Endothelial cell of umbilical vein (primary cell): ENCODE measurements around the gene SQSTM1. TPM values are rescaled to one million over a fixed set of nuclear protein-coding genes. Genes with fewer than 3 reads are reported as not detected.

Source experiments
- BruUV-seq: library from RNA; stranded (reverse); fragments of 400-500 nt; replicated peaks from 2 replicates; lab custom pipeline; 2021; lab: Mats Ljungman, UMichigan
- CTCF ChIA-PET: fragments of 300-600, 350-600 bp; sonication (Branson Sonifier 250); formaldehyde crosslinking; loops from one replicate; lab custom pipeline; 2021; ENCODE audit warnings: antibody characterized with exemption, inconsistent platforms; lab: Charles Lee
- POLR2A ChIA-PET: fragments of 300-600, 350-600 bp; sonication (Branson Sonifier 250); formaldehyde crosslinking; loops from one replicate; lab custom pipeline; 2021; ENCODE audit warnings: antibody characterized with exemption, inconsistent platforms; lab: Charles Lee
- DNase-seq: peaks from one replicate; pipeline ENCODE4 v3.0.0-alpha.2; 2011; ENCODE audit warnings: low read depth, low spot score
- FAIRE-seq: peaks from 2 replicates; lab custom pipeline; 2011; peaks lifted over from hg19 to GRCh38; lab: Jason Lieb, UNC
- H2AFZ ChIP-seq: 2 replicates; pipeline ENCODE4 v1.6.0; 2012; ENCODE audit warnings: low read depth, low read length, control low read depth, inconsistent platforms
- H3K27ac ChIP-seq: 2 replicates; pipeline ENCODE4 v1.5.1; 2011; ENCODE audit warnings: low read depth, mild to moderate bottlenecking, control low read depth, low read length, moderate library complexity; ENCODE audit not compliant: insufficient read depth
- H3K27me3 ChIP-seq, 2 experiments: 2 replicates each; pipeline versions ENCODE4 v1.6.0 to v1.6.1; 2011; ENCODE audit warnings: low read length in 2 of 2, mixed read lengths in 1 of 2; ENCODE audit not compliant: control insufficient read depth in 2 of 2, insufficient read depth in 2 of 2
- H3K36me3 ChIP-seq, 2 experiments: 2 replicates in 1 of 2; 3 replicates in 1 of 2; pipeline ENCODE4 v1.5.1; 2011; ENCODE audit warnings: low read length in 2 of 2, mild to moderate bottlenecking in 1 of 2, moderate library complexity in 1 of 2; ENCODE audit not compliant: control insufficient read depth in 2 of 2, insufficient read depth in 2 of 2; ENCODE audit errors: extremely low read depth in 1 of 2
- H3K4me1 ChIP-seq: 3 replicates; pipeline ENCODE4 v1.5.1; 2011; ENCODE audit warnings: mild to moderate bottlenecking, low read length; ENCODE audit not compliant: control insufficient read depth, insufficient read depth; ENCODE audit errors: extremely low read depth
- H3K4me2 ChIP-seq: 2 replicates; pipeline ENCODE4 v1.6.1; 2011; ENCODE audit warnings: low read length, control low read depth, mixed read lengths; ENCODE audit not compliant: insufficient read depth
- H3K4me3 ChIP-seq, 3 experiments: fragments of 200-600 bp in 1 of 3; sonication (generic), shearing (Covaris generic) in 1 of 3; replicated peaks in 1 of 3; 2 replicates each; pipeline ENCODE4 v1.5.1; 2011 to 2016; ENCODE audit warnings: control low read depth in 3 of 3, low read length in 3 of 3, mild to moderate bottlenecking in 2 of 3, inconsistent platforms in 1 of 3, low read depth in 1 of 3, moderate library complexity in 1 of 3; ENCODE audit not compliant: insufficient read depth in 1 of 3
- H3K79me2 ChIP-seq: 2 replicates; pipeline ENCODE4 v1.6.0; 2012; ENCODE audit warnings: low read length, inconsistent platforms; ENCODE audit not compliant: control insufficient read depth, insufficient read depth
- H3K9ac ChIP-seq: replicated peaks from 2 replicates; pipeline ENCODE3; 2011; ENCODE audit warnings: low read length, control low read depth; ENCODE audit not compliant: insufficient read depth; ENCODE audit errors: extremely low read depth
- H3K9me1 ChIP-seq: replicated peaks from 3 replicates; pipeline ENCODE4 v1.6.0; 2011; ENCODE audit warnings: mild to moderate bottlenecking, low read length; ENCODE audit not compliant: control insufficient read depth, insufficient read depth; ENCODE audit errors: extremely low read depth
- H3K9me3 ChIP-seq: replicated peaks from 2 replicates; pipeline ENCODE4 v1.5.1; 2012; ENCODE audit warnings: low read length, inconsistent platforms; ENCODE audit not compliant: control insufficient read depth, insufficient read depth
- H4K20me1 ChIP-seq: replicated peaks from 2 replicates; pipeline ENCODE3; 2011; ENCODE audit warnings: mild to moderate bottlenecking, low read length; ENCODE audit not compliant: control insufficient read depth, insufficient read depth; ENCODE audit errors: extremely low read depth
- EZH2 ChIP-seq: IDR thresholded peaks from 2 replicates; pipeline ENCODE4 v1.6.1; 2012; ENCODE audit warnings: borderline replicate concordance, low read depth, mild to moderate bottlenecking, moderate library complexity, low read length, inconsistent platforms; ENCODE audit not compliant: severe bottlenecking
- FOS ChIP-seq: IDR thresholded peaks from 2 replicates; pipeline ENCODE4 v1.6.1; 2011; ENCODE audit warnings: mild to moderate bottlenecking, low read length, moderate library complexity, borderline replicate concordance; ENCODE audit not compliant: insufficient read depth
- GATA2 ChIP-seq: IDR thresholded peaks from 2 replicates; pipeline ENCODE4 v1.7.0; 2011; ENCODE audit warnings: low read depth, mild to moderate bottlenecking, moderate library complexity, mixed read lengths, low read length; ENCODE audit not compliant: insufficient read length, insufficient read depth
- MYC ChIP-seq: IDR thresholded peaks from one replicate; pipeline ENCODE4 v1.6.1; 2011; ENCODE audit warnings: mild to moderate bottlenecking, low read depth, low read length
- POLR2A ChIP-seq: IDR thresholded peaks from 2 replicates; pipeline ENCODE4 v1.6.1; 2012; ENCODE audit warnings: low read depth, mild to moderate bottlenecking, control low read depth, low read length
- POLR2AphosphoS5 ChIP-seq: IDR thresholded peaks from 2 replicates; pipeline ENCODE4 v1.6.1; 2012; ENCODE audit warnings: low read depth, mild to moderate bottlenecking, control low read depth, low read length, moderate library complexity; ENCODE audit not compliant: insufficient read depth
- dilution Hi-C: fragments of 300-500 bp; cut with MboI; formaldehyde crosslinking; loops from one replicate; pipeline ENCODE4 v1.15.0; 2019; ENCODE audit warnings: low sequenced_read_pairs; ENCODE audit not compliant: extremely low pct_ligation_motif_present
- intact Hi-C: fragments of 100-400 bp; cut with micrococcal nuclease; formaldehyde crosslinking; loops from one replicate; pipeline ENCODE4 v1.10.0; 2022
- polyA plus RNA-seq, 4 experiments: library from polyadenylated mRNA; depleted of rRNA in 3 of 4; stranded (reverse) in 3 of 4; unstranded in 1 of 4; fragments of >200 nt; gene quantifications; 2 replicates each; pipeline versions ENCODE4 v1.2.1 to v1.2.3, GENCODE V29; 2011 to 2012; ENCODE audit warnings: missing spikeins in 1 of 4
- total RNA-seq: library from RNA; stranded (reverse); gene quantifications from 2 replicates; pipeline ENCODE4 v1.2.3, GENCODE V29; 2021
- TF ChIP-seq, protein P1 (sequence below): IDR thresholded peaks from 2 replicates; pipeline ENCODE4 v1.6.1; 2011; ENCODE audit not compliant: insufficient read depth, insufficient read length
- TF ChIP-seq, protein P2 (sequence below), 2 donors: IDR thresholded peaks; 1 replicate in 1 of 2; 2 replicates in 1 of 2; pipeline ENCODE4 v1.5.1; 2011; ENCODE audit warnings: low read length in 2 of 2, mild to moderate bottlenecking in 2 of 2, moderate library complexity in 2 of 2, control low read depth in 1 of 2, inconsistent platforms in 1 of 2, low read depth in 1 of 2; ENCODE audit not compliant: insufficient read depth in 1 of 2; ENCODE audit errors: extremely low read depth in 1 of 2

Gene SQSTM1
- total and polyA plus RNA-seq, 2 donors (not counting 3 experiments of a cell fraction or from before 2014, with no cell fraction given) = 302 to 346 TPM

DNA sequence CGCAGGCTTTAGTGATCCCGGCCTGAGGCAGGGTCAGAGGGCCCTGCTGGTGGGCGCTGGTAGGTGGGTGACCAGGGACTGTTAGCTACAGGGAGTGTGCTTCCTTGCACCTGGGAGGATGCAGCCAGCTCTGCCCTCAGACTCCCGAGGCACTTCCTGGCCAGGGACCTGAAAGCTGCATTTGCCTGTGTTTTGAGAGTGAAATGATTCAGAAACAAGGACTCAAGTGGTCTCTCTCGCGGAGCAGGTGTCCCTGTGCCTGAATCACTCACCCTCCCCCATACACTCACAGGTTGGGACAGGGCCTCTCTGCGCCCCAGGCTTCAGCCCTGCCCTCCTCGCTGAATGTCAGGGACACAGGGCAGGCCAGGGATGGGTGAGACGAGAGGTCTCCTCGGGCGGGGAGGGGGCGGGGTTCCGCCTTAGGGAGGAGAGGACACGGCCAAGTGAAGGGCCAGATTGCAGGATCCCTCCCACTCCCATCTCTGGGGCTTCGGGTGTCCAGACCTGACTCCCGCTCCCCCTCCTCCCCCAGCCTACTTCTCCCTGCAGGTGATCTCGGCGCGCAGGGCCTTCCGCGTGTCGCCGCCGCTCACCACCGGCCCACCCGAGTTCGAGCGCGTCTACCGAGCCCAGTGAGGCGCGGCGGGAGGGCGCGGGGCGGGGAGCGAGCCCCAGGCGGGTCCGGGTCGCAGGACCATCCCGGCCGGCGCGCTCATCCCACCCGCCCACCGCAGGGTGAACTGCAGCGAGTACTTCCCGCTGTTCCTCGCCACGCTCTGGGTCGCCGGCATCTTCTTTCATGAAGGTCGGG is 25.4 kb upstream of the SQSTM1 start:
- H3K27ac ChIP-seq = no peak overlapping the region
- dilution Hi-C loops = no loop called here
- DNase-seq (no peak), FAIRE-seq (no peak)
- H3K9me3 ChIP-seq = no peaks in the 10 kb centered on the region
- H3K4me2 ChIP-seq = peak overlapping the region; percentile 47
- TF ChIP-seq FOS (no peak), GATA2 (no peak), POLR2A (no peak), EZH2 (no peak), POLR2AphosphoS5 (no peak), MYC (no peak)
- TF ChIP-seq, protein P1, sequence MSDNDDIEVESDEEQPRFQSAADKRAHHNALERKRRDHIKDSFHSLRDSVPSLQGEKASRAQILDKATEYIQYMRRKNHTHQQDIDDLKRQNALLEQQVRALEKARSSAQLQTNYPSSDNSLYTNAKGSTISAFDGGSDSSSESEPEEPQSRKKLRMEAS = no peak
- TF ChIP-seq, protein P2, sequence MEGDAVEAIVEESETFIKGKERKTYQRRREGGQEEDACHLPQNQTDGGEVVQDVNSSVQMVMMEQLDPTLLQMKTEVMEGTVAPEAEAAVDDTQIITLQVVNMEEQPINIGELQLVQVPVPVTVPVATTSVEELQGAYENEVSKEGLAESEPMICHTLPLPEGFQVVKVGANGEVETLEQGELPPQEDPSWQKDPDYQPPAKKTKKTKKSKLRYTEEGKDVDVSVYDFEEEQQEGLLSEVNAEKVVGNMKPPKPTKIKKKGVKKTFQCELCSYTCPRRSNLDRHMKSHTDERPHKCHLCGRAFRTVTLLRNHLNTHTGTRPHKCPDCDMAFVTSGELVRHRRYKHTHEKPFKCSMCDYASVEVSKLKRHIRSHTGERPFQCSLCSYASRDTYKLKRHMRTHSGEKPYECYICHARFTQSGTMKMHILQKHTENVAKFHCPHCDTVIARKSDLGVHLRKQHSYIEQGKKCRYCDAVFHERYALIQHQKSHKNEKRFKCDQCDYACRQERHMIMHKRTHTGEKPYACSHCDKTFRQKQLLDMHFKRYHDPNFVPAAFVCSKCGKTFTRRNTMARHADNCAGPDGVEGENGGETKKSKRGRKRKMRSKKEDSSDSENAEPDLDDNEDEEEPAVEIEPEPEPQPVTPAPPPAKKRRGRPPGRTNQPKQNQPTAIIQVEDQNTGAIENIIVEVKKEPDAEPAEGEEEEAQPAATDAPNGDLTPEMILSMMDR (IDR thresholded peaks at IDR 0.05; ENCODE audit: extremely low read depth in 1 of 2, insufficient read depth in 1 of 2, low read depth in 1 of 2, low read length in 2 of 2) = no peak
- H3K36me3 ChIP-seq = peaks cover 10 to 25% of the 10 kb centered on the region in 2 experiments
- POLR2A ChIA-PET = interaction anchor here (0.7 kb wide), 1 partner anchor 11 kb away, joined by 6 read pairs; no protein-coding TSS in a partner anchor
- CTCF ChIA-PET = interaction anchor here (0.6 to 8.8 kb wide), 9 partner anchors 10 to 84 kb away, joined by 3 to 103 read pairs (median 3); partner anchors contain the start of gene MAML1
- peak overlapping the region; percentile 20 for H2AFZ ChIP-seq
- no peak overlapping the region for H3K9ac ChIP-seq
- no peaks in the 10 kb centered on the region for H3K27me3 ChIP-seq
- BruUV-seq = no TSS peak
- no peaks in the 10 kb centered on the region for H3K79me2 ChIP-seq
- no peaks in the 10 kb centered on the region for H4K20me1 ChIP-seq
- no peaks in the 10 kb centered on the region for H3K9me1 ChIP-seq
- intact Hi-C loops = loop anchor here (10.0 kb wide), 1 partner anchor 130 kb away; no protein-coding TSS in a partner anchor
- peaks cover 10% of the 10 kb centered on the region for H3K4me1 ChIP-seq
- H3K4me3 ChIP-seq = peak overlapping the region; percentile 11 to 57 (median 18)
